IMR-90 (cell line): ENCODE data around the gene MAP3K19. TPM values are rescaled to one million over a fixed set of nuclear protein-coding genes. Genes with fewer than 3 reads are reported as not detected.

ENCODE experiments used
- ATAC-seq: fragments of 200-7000 bp; cut with Tn5 transposase; 2 replicates; pipeline ENCODE4 v1.9.1; 2020; ENCODE audit warnings: low read depth, mild to moderate bottlenecking, moderate library complexity
- BruUV-seq: library from RNA; stranded (reverse); fragments of 400-500 nt; replicated peaks from 2 replicates; lab custom pipeline; 2021; lab: Mats Ljungman, UMichigan
- CTCF ChIA-PET: fragments of 300-600 bp; formaldehyde crosslinking; extraction: SDS; loops from one replicate; lab custom pipeline; 2021; ENCODE audit warnings: antibody characterized with exemption; lab: Yijun Ruan, JAX
- POLR2A ChIA-PET: fragments of 300-600 bp; sonication (Branson Sonifier 250); formaldehyde crosslinking; loops from one replicate; lab custom pipeline; 2022; ENCODE audit warnings: antibody characterized with exemption; ENCODE audit not compliant: unreplicated experiment; lab: Charles Lee
- DNase-seq: peaks from one replicate; pipeline ENCODE4 v3.0.0; 2013
- H2AFZ ChIP-seq: replicated peaks from 2 replicates; pipeline ENCODE3; 2013; ENCODE audit warnings: low read length, mild to moderate bottlenecking; ENCODE audit not compliant: poor library complexity
- H2AK5ac ChIP-seq: 2 replicates; pipeline ENCODE4 v1.6.1; 2013; ENCODE audit warnings: low read depth, low read length, inconsistent platforms
- H2AK9ac ChIP-seq: replicated peaks from 2 replicates; pipeline ENCODE3; 2013; ENCODE audit warnings: mild to moderate bottlenecking, low read depth, low read length, moderate library complexity; ENCODE audit not compliant: poor library complexity
- H2BK120ac ChIP-seq: 2 replicates; pipeline ENCODE4 v1.6.1; 2013; ENCODE audit warnings: low read depth, low read length, inconsistent platforms
- H2BK15ac ChIP-seq: 3 replicates; pipeline ENCODE4 v1.6.1; 2013; ENCODE audit warnings: low read depth, low read length, inconsistent platforms
- H2BK20ac ChIP-seq: 2 replicates; pipeline ENCODE4 v1.6.1; 2013; ENCODE audit warnings: low read depth, mild to moderate bottlenecking, inconsistent platforms, low read length, moderate library complexity
- H2BK5ac ChIP-seq: 2 replicates; pipeline ENCODE4 v1.6.1; 2013; ENCODE audit warnings: mild to moderate bottlenecking, low read depth, low read length, inconsistent platforms; ENCODE audit not compliant: poor library complexity, severe bottlenecking
- H3K14ac ChIP-seq: replicated peaks from 2 replicates; pipeline ENCODE4 v1.6.1; 2013; ENCODE audit warnings: low read depth, low read length, inconsistent platforms
- H3K18ac ChIP-seq: 2 replicates; pipeline ENCODE4 v1.6.1; 2013; ENCODE audit warnings: low read depth, low read length, control low read depth
- H3K23ac ChIP-seq: 2 replicates; pipeline ENCODE4 v1.6.1; 2013; ENCODE audit warnings: low read depth, low read length, inconsistent platforms
- H3K27ac ChIP-seq: 2 replicates; pipeline ENCODE4 v1.5.1; 2013; ENCODE audit warnings: mild to moderate bottlenecking, control low read depth, low read length; ENCODE audit not compliant: insufficient read depth
- H3K27me3 ChIP-seq: 2 replicates; pipeline ENCODE4 v1.6.1; 2013; ENCODE audit warnings: low read length; ENCODE audit not compliant: control insufficient read depth, insufficient read depth
- H3K36me3 ChIP-seq: 2 replicates; pipeline ENCODE4 v1.6.1; 2013; ENCODE audit warnings: low read length, mixed read lengths; ENCODE audit not compliant: control insufficient read depth, insufficient read depth
- H3K4ac ChIP-seq: 2 replicates; pipeline ENCODE4 v1.6.1; 2013; ENCODE audit warnings: low read depth, low read length, inconsistent platforms
- H3K4me1 ChIP-seq: 2 replicates; pipeline ENCODE4 v1.6.1; 2013; ENCODE audit warnings: low read length, mixed read lengths; ENCODE audit not compliant: control insufficient read depth, insufficient read depth
- H3K4me2 ChIP-seq: 2 replicates; pipeline ENCODE4 v1.6.1; 2013; ENCODE audit warnings: low read depth, mild to moderate bottlenecking, control low read depth, low read length, moderate library complexity
- H3K4me3 ChIP-seq: 2 replicates; pipeline ENCODE4 v1.5.1; 2013; ENCODE audit warnings: low read depth, mild to moderate bottlenecking, control low read depth, low read length, moderate library complexity; ENCODE audit not compliant: insufficient read depth
- H3K56ac ChIP-seq: 2 replicates; pipeline ENCODE4 v1.6.1; 2013; ENCODE audit warnings: low read length, inconsistent platforms; ENCODE audit not compliant: insufficient read depth; ENCODE audit errors: extremely low read depth
- H3K79me1 ChIP-seq, 2 experiments: 2 replicates each; pipeline ENCODE4 v1.6.1; 2013; ENCODE audit warnings: low read length in 2 of 2, inconsistent platforms in 1 of 2, low read depth in 1 of 2
- H3K9ac ChIP-seq: 2 replicates; pipeline ENCODE4 v1.6.1; 2013; ENCODE audit warnings: low read depth, low read length, control low read depth
- H3K9me1 ChIP-seq: 2 replicates; pipeline ENCODE4 v1.6.1; 2013; ENCODE audit warnings: low read length, inconsistent platforms; ENCODE audit not compliant: insufficient read depth
- H3K9me3 ChIP-seq: 2 replicates; pipeline ENCODE4 v1.6.1; 2013; ENCODE audit warnings: low read length; ENCODE audit not compliant: control insufficient read depth, insufficient read depth
- H4K20me1 ChIP-seq: 2 replicates; pipeline ENCODE4 v1.6.1; 2013; ENCODE audit warnings: low read length, inconsistent platforms; ENCODE audit not compliant: insufficient read depth
- H4K5ac ChIP-seq: 2 replicates; pipeline ENCODE4 v1.6.1; 2013; ENCODE audit warnings: mild to moderate bottlenecking, low read depth, low read length, control low read depth
- H4K8ac ChIP-seq, 2 experiments: 2 replicates each; pipeline ENCODE4 v1.6.1; 2013; ENCODE audit warnings: low read depth in 2 of 2, low read length in 2 of 2, control low read depth in 1 of 2, inconsistent platforms in 1 of 2
- H4K91ac ChIP-seq: 2 replicates; pipeline ENCODE4 v1.6.1; 2013; ENCODE audit warnings: low read depth, low read length, inconsistent platforms; ENCODE audit not compliant: insufficient read depth
- CEBPB ChIP-seq: IDR thresholded peaks from 2 replicates; pipeline ENCODE4 v1.6.1; 2012; ENCODE audit warnings: low read depth, low read length, improper control_type of control experiment
- CHD1 ChIP-seq: IDR thresholded peaks from 2 replicates; pipeline ENCODE4 v1.6.1; 2012; ENCODE audit warnings: low read depth, low read length, improper control_type of control experiment
- CTCF ChIP-seq: conservative IDR thresholded peaks from 2 replicates; pipeline ENCODE4 v1.5.1; 2012; ENCODE audit warnings: mild to moderate bottlenecking, low read depth, low read length, improper control_type of control experiment
- ELK1 ChIP-seq: fragments of 150-350 bp; IDR thresholded peaks from 2 replicates; pipeline ENCODE4 v1.6.1; 2016; ENCODE audit warnings: low read depth, mild to moderate bottlenecking, low read length, moderate library complexity, borderline replicate concordance
- FOS ChIP-seq: fragments of 150-350 bp; IDR thresholded peaks from 2 replicates; pipeline ENCODE4 v1.6.1; 2016; ENCODE audit warnings: low read depth, low read length
- MAFK ChIP-seq: IDR thresholded peaks from 2 replicates; pipeline ENCODE4 v1.6.1; 2012; ENCODE audit warnings: low read depth, low read length, improper control_type of control experiment
- MAZ ChIP-seq: IDR thresholded peaks from 2 replicates; pipeline ENCODE4 v1.6.1; 2012; ENCODE audit warnings: low read depth, mild to moderate bottlenecking, low read length, improper control_type of control experiment, moderate library complexity, borderline replicate concordance
- MXI1 ChIP-seq: IDR thresholded peaks from 2 replicates; pipeline ENCODE4 v1.6.1; 2012; ENCODE audit warnings: low read depth, mild to moderate bottlenecking, low read length, moderate library complexity, borderline replicate concordance
- NFE2L2 ChIP-seq: fragments of 150-350 bp; IDR thresholded peaks from 2 replicates; pipeline ENCODE4 v1.6.1; 2016; ENCODE audit warnings: low read depth, mild to moderate bottlenecking, low read length
- POLR2A ChIP-seq: IDR thresholded peaks from 2 replicates; pipeline ENCODE4 v1.6.1; 2012; ENCODE audit warnings: mild to moderate bottlenecking, low read depth, low read length
- RFX5 ChIP-seq: IDR thresholded peaks from 2 replicates; pipeline ENCODE4 v1.8.0; 2012; ENCODE audit warnings: low read depth, mild to moderate bottlenecking, low read length, moderate library complexity
- SMC3 ChIP-seq: fragments of 150-350 bp; IDR thresholded peaks from 2 replicates; pipeline ENCODE4 v1.6.1; 2016; ENCODE audit warnings: low read depth, mild to moderate bottlenecking, antibody characterized with exemption, low read length, moderate library complexity
- USF2 ChIP-seq: fragments of 150-350 bp; IDR thresholded peaks from 2 replicates; pipeline ENCODE4 v1.6.1; 2017; ENCODE audit warnings: mild to moderate bottlenecking, antibody characterized with exemption, low read length, low read depth
- dilution Hi-C: fragments of 300-500 bp; cut with HindIII; formaldehyde crosslinking; loops from one replicate; pipeline ENCODE4 v1.14.3; 2018; ENCODE audit warnings: low sequenced_read_pairs; ENCODE audit not compliant: unreplicated experiment
- in situ Hi-C: fragments of 300-500 bp; cut with MboI; formaldehyde crosslinking; loops from 3 replicates; pipeline ENCODE4 v1.14.3; 2019; ENCODE audit warnings: low sequenced_read_pairs, inconsistent platforms, mixed read lengths
- intact Hi-C: fragments of 100-400 bp; cut with micrococcal nuclease; formaldehyde crosslinking; loops from 2 replicates; pipeline ENCODE4 v1.10.0; 2022
- polyA plus RNA-seq, 3 experiments: library from polyadenylated mRNA; depleted of rRNA; stranded (reverse); fragments of >200 nt; gene quantifications; 2 replicates each; pipeline ENCODE4 v1.2.3, GENCODE V29; 2012; ENCODE audit warnings: low replicate concordance in 1 of 3
- total RNA-seq: library from RNA; depleted of rRNA; stranded (reverse); fragments of >200 nt; gene quantifications from 2 replicates; pipeline ENCODE4 v1.2.3, GENCODE V29; 2012

The MAP3K19 gene
- total and polyA plus RNA-seq, 2 of the 4 experiments (the other 2 are of a cell fraction), result not detected

- no peak for TF ChIP-seq NFE2L2
These were observed 46.6 kb upstream of the MAP3K19 start (continued) for GRCh38 chr2:135093670-135094330.

GRCh38 chr2:135093193-135093592, 45.9 kb upstream of the MAP3K19 start:
- no TSS peak for BruUV-seq
- Histone ChIP-seq H2BK20ac (no peak overlapping the region), H2BK120ac (no peak overlapping the region), H2AK5ac (no peak overlapping the region), H4K8ac (no peak overlapping the region), H4K91ac (no peak overlapping the region), H3K9me1 (no peaks in the 10 kb centered on the region; the same call in 1 of the 2 replicates), H3K9me3 (no peaks in the 10 kb centered on the region), H2AK9ac (no peak overlapping the region), H3K18ac (no peak overlapping the region), H3K56ac (no peak overlapping the region), H3K79me1 (peaks cover 18 to 23% of the 10 kb centered on the region in 2 experiments), H3K27me3 (no peaks in the 10 kb centered on the region), H3K36me3 (peaks cover 7% of the 10 kb centered on the region; the same call in 1 of the 2 replicates), H3K27ac (no peak overlapping the region), H3K4me3 (no peak overlapping the region), H3K14ac (no peak overlapping the region), H2BK5ac (peak overlapping the region; percentile 32), H3K23ac (no peak overlapping the region), H3K4me2 (no peak overlapping the region), H4K20me1 (no peaks in the 10 kb centered on the region; the same call in 1 of the 2 replicates), H3K9ac (no peak overlapping the region), H2BK15ac (no peak overlapping the region), H3K4ac (no peak overlapping the region), H3K4me1 (peaks cover 7% of the 10 kb centered on the region), H4K5ac (no peak overlapping the region), H2AFZ (no peak overlapping the region)
- ChIA-PET CTCF (interaction anchor here (0.6 kb wide), 2 partner anchors 26 to 1138 kb away, joined by 4 to 5 read pairs; no protein-coding TSS in a partner anchor), POLR2A (interaction anchor here (0.6 kb wide), 1 partner anchor 458 kb away, joined by 3 read pairs; no protein-coding TSS in a partner anchor)
- in situ Hi-C loops (no loop called here), dilution Hi-C loops (no loop called here), intact Hi-C loops (no loop called here)
- DNase-seq (no peak), ATAC-seq (no peak; the same call in 1 of the 2 replicates)
- TF ChIP-seq FOS (no peak), CEBPB (no peak), MAFK (no peak), CTCF (no peak), SMC3 (no peak), NFE2L2 (no peak), CHD1 (no peak), RFX5 (no peak), ELK1 (no peak), POLR2A (no peak), MXI1 (no peak), USF2 (no peak), MAZ (no peak)
